H9 (cell line): ENCODE measurements around the gene TMEM63A. TPM values are rescaled to one million over a fixed set of nuclear protein-coding genes. Genes with fewer than 3 reads are reported as not detected.

Source experiments
- DNase-seq: peaks from one replicate; pipeline ENCODE4 v3.0.0-alpha.2; 2017
- H2AFZ ChIP-seq: one replicate; pipeline ENCODE4 v1.6.1; 2013; ENCODE audit warnings: mild to moderate bottlenecking, low read length, control low read depth, moderate library complexity
- H2AK5ac ChIP-seq: 2 replicates; pipeline ENCODE4 v1.6.1; 2013; ENCODE audit warnings: low read length, control low read depth, mixed read lengths; ENCODE audit not compliant: insufficient read length
- H2BK120ac ChIP-seq: one replicate; pipeline ENCODE4 v1.6.1; 2013; ENCODE audit warnings: low read depth, mild to moderate bottlenecking, low read length, control low read depth, inconsistent platforms; ENCODE audit not compliant: poor library complexity, severe bottlenecking
- H2BK12ac ChIP-seq: 2 replicates; pipeline ENCODE4 v1.6.1; 2013; ENCODE audit warnings: low read length, control low read depth, mixed read lengths, low read depth; ENCODE audit not compliant: insufficient read length
- H2BK15ac ChIP-seq: 2 replicates; pipeline ENCODE4 v1.6.1; 2013; ENCODE audit warnings: low read depth, low read length, control low read depth
- H2BK20ac ChIP-seq: one replicate; pipeline ENCODE4 v1.6.1; 2013; ENCODE audit warnings: low read depth, mild to moderate bottlenecking, low read length, control low read depth, inconsistent platforms; ENCODE audit not compliant: poor library complexity, severe bottlenecking
- H2BK5ac ChIP-seq: 2 replicates; pipeline ENCODE4 v1.6.1; 2013; ENCODE audit warnings: low read length, control low read depth, mixed read lengths; ENCODE audit not compliant: insufficient read length
- H3K14ac ChIP-seq: 2 replicates; pipeline ENCODE4 v1.6.1; 2013; ENCODE audit warnings: low read length, control low read depth; ENCODE audit not compliant: insufficient read depth
- H3K18ac ChIP-seq: 2 replicates; pipeline ENCODE4 v1.6.1; 2013; ENCODE audit warnings: low read depth, mild to moderate bottlenecking, mixed read lengths, low read length, control low read depth; ENCODE audit not compliant: insufficient read length
- H3K23ac ChIP-seq: 2 replicates; pipeline ENCODE4 v1.6.1; 2013; ENCODE audit warnings: low read length, control low read depth, mixed read lengths, low read depth; ENCODE audit not compliant: insufficient read length
- H3K23me2 ChIP-seq: 2 replicates; pipeline ENCODE4 v1.6.1; 2013; ENCODE audit warnings: low read depth, mild to moderate bottlenecking, mixed read lengths, low read length, control low read depth; ENCODE audit not compliant: insufficient read length, poor library complexity, severe bottlenecking
- H3K27ac ChIP-seq: 2 replicates; pipeline ENCODE4 v1.5.1; 2013; ENCODE audit warnings: low read length, control low read depth, mixed read lengths, low read depth; ENCODE audit not compliant: insufficient read length
- H3K27me3 ChIP-seq: 2 replicates; pipeline ENCODE4 v1.6.1; 2013; ENCODE audit warnings: low read length, control low read depth, inconsistent platforms; ENCODE audit not compliant: insufficient read depth
- H3K4ac ChIP-seq: 2 replicates; pipeline ENCODE4 v1.6.1; 2013; ENCODE audit warnings: low read depth, mild to moderate bottlenecking, control low read depth, inconsistent platforms, low read length, moderate library complexity
- H3K4me1 ChIP-seq: 2 replicates; pipeline ENCODE4 v1.6.1; 2013; ENCODE audit warnings: low read length, control low read depth, inconsistent platforms; ENCODE audit not compliant: insufficient read depth
- H3K4me2 ChIP-seq: 2 replicates; pipeline ENCODE4 v1.6.1; 2013; ENCODE audit warnings: low read length, control low read depth, mixed read lengths; ENCODE audit not compliant: insufficient read length, insufficient read depth
- H3K56ac ChIP-seq: 2 replicates; pipeline ENCODE4 v1.6.1; 2013; ENCODE audit warnings: low read depth, mild to moderate bottlenecking, mixed read lengths, low read length, control low read depth; ENCODE audit not compliant: insufficient read length
- H3K79me1 ChIP-seq: 2 replicates; pipeline ENCODE4 v1.6.1; 2013; ENCODE audit warnings: low read depth, mild to moderate bottlenecking, moderate library complexity, low read length, control low read depth, inconsistent platforms; ENCODE audit not compliant: insufficient read depth, poor library complexity, severe bottlenecking
- H3K79me2 ChIP-seq: 2 replicates; pipeline ENCODE4 v1.6.1; 2013; ENCODE audit warnings: low read length, control low read depth, inconsistent platforms; ENCODE audit not compliant: insufficient read depth
- H3K9ac ChIP-seq: 2 replicates; pipeline ENCODE4 v1.6.1; 2013; ENCODE audit warnings: low read length, control low read depth, mixed read lengths; ENCODE audit not compliant: insufficient read length; ENCODE audit errors: extremely low read depth
- H3K9me3 ChIP-seq: one replicate; pipeline ENCODE4 v1.6.1; 2013; ENCODE audit warnings: low read depth, low read length, inconsistent platforms; ENCODE audit not compliant: control insufficient read depth
- H3T11ph ChIP-seq: one replicate; pipeline ENCODE4 v1.6.1; 2013; ENCODE audit warnings: mild to moderate bottlenecking, low read length, control low read depth, inconsistent platforms
- H4K20me1 ChIP-seq: one replicate; pipeline ENCODE4 v1.6.1; 2013; ENCODE audit not compliant: control insufficient read depth, insufficient read length, insufficient read depth
- H4K5ac ChIP-seq: 2 replicates; pipeline ENCODE4 v1.6.1; 2013; ENCODE audit warnings: low read depth, mild to moderate bottlenecking, mixed read lengths, low read length, control low read depth; ENCODE audit not compliant: insufficient read length
- H4K8ac ChIP-seq: replicated peaks from 2 replicates; pipeline ENCODE4 v1.6.1; 2013; ENCODE audit warnings: low read length, control low read depth, mixed read lengths, low read depth; ENCODE audit not compliant: insufficient read length
- H4K91ac ChIP-seq: 2 replicates; pipeline ENCODE4 v1.6.1; 2013; ENCODE audit warnings: low read depth, mild to moderate bottlenecking, moderate library complexity, mixed read lengths, low read length, control low read depth; ENCODE audit not compliant: insufficient read length
- H3K27ac Mint-ChIP-seq, 3 experiments: 2 replicates in 2 of 3; 3 replicates in 1 of 3; pipeline ENCODE4 v1.8.0; 2020 to 2021; ENCODE audit warnings: mixed read lengths in 3 of 3, mild to moderate bottlenecking in 1 of 3, moderate library complexity in 1 of 3
- H3K27me3 Mint-ChIP-seq: 2 replicates; pipeline ENCODE4 v1.8.0; 2021; ENCODE audit warnings: low read depth, mild to moderate bottlenecking, moderate library complexity, mixed read lengths
- H3K36me3 Mint-ChIP-seq, 3 experiments: 2 replicates in 2 of 3; 3 replicates in 1 of 3; pipeline ENCODE4 v1.8.0; 2020 to 2021; ENCODE audit warnings: low read depth in 3 of 3, mixed read lengths in 3 of 3; ENCODE audit not compliant: insufficient read depth in 1 of 3
- H3K4me1 Mint-ChIP-seq, 2 experiments: 2 replicates each; pipeline ENCODE4 v1.8.0; 2020; ENCODE audit warnings: mixed read lengths in 2 of 2
- H3K4me3 Mint-ChIP-seq, 2 experiments: 2 replicates in 1 of 2; 3 replicates in 1 of 2; pipeline ENCODE4 v1.8.0; 2020 to 2021; ENCODE audit warnings: mild to moderate bottlenecking in 2 of 2, mixed read lengths in 2 of 2, moderate library complexity in 1 of 2
- H3K9me3 Mint-ChIP-seq, 2 experiments: 2 replicates in 1 of 2; 3 replicates in 1 of 2; pipeline ENCODE4 v1.8.0; 2020; ENCODE audit warnings: mild to moderate bottlenecking in 2 of 2, mixed read lengths in 2 of 2, moderate library complexity in 1 of 2
- WGBS: extraction: QIAGEN DNeasy Blood & Tissue Kit; methylation state at CpG from one replicate; pipeline ENCODE4 v1.1.7; 2013; ENCODE audit warnings: missing lambda C conversion rate, low lambda C conversion rate, mixed read lengths; ENCODE audit not compliant: insufficient read length; ENCODE audit errors: extremely low coverage; 5-methylcytosine and 5-hydroxymethylcytosine counted together
- total RNA-seq: library from RNA; stranded (reverse); gene quantifications from 2 replicates; pipeline ENCODE4 v1.2.1, GENCODE V29; 2021
- TF ChIP-seq, protein P1 (sequence below): fragments of 200-600 bp; sonication (generic); conservative IDR thresholded peaks from 3 replicates; pipeline ENCODE4 v1.8.0; 2021; ENCODE audit warnings: antibody characterized with exemption, mild to moderate bottlenecking

TMEM63A gene
- total RNA-seq, 1 experiment from 2014 or later = 75.7 TPM

DNA sequence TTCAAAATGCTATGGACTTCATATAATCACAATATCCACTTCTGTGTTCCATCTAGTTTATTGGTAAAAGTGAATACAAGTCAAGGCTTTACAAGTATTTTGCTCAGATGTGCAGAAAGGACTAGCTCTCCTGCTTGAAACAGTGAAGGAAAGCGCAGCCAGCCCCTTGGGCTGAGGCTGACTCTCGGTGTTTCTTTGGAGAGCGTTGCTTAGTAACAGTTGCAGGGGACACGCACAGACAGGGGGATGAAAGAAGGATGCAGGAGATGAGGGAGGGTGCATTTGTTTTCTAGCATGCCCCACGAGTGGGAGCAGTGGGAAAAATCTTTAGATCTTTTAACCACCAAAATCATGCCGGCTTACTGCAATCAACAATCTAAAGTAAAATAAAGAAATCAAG, 32.8 kb upstream of the TMEM63A start:
- Mint-ChIP-seq H3K36me3 (peaks cover 15 to 30% (median 25%) of the 10 kb centered on the region in 3 experiments; a peak in 6 of 7 replicates), H3K4me3 (no peak overlapping the region), H3K27ac (peak overlapping the region in 2 of 3 experiments; percentile 7 to 10; a peak in 3 of 7 replicates), H3K9me3 (no peaks in the 10 kb centered on the region), H3K4me1 (peaks cover 9 to 10% of the 10 kb centered on the region in 2 experiments; a peak in 3 of 4 replicates), H3K27me3 (peaks cover 5% of the 10 kb centered on the region; the same call in 1 of the 2 replicates)
- Histone ChIP-seq H3K23me2 (no peaks in the 10 kb centered on the region), H4K5ac (no peak overlapping the region), H3K23ac (no peak overlapping the region), H3T11ph (no peak overlapping the region), H4K8ac (no peak overlapping the region), H3K27me3 (no peaks in the 10 kb centered on the region), H2AK5ac (no peak overlapping the region), H3K79me2 (no peaks in the 10 kb centered on the region), H2BK120ac (no peak overlapping the region), H3K4me1 (no peaks in the 10 kb centered on the region; the same call in 1 of the 2 replicates), H3K79me1 (no peaks in the 10 kb centered on the region), H3K27ac (no peak overlapping the region), H3K4ac (no peak overlapping the region), H3K14ac (no peak overlapping the region), H3K9ac (no peak overlapping the region), H2BK15ac (no peak overlapping the region), H2BK5ac (no peak overlapping the region), H2BK20ac (no peak overlapping the region), H3K56ac (no peak overlapping the region), H4K20me1 (no peaks in the 10 kb centered on the region), H2BK12ac (no peak overlapping the region), H2AFZ (no peak overlapping the region), H3K4me2 (no peak overlapping the region), H3K18ac (no peak overlapping the region), H4K91ac (no peak overlapping the region), H3K9me3 (no peaks in the 10 kb centered on the region)
- no peak for DNase-seq
- TF ChIP-seq, protein P1, sequence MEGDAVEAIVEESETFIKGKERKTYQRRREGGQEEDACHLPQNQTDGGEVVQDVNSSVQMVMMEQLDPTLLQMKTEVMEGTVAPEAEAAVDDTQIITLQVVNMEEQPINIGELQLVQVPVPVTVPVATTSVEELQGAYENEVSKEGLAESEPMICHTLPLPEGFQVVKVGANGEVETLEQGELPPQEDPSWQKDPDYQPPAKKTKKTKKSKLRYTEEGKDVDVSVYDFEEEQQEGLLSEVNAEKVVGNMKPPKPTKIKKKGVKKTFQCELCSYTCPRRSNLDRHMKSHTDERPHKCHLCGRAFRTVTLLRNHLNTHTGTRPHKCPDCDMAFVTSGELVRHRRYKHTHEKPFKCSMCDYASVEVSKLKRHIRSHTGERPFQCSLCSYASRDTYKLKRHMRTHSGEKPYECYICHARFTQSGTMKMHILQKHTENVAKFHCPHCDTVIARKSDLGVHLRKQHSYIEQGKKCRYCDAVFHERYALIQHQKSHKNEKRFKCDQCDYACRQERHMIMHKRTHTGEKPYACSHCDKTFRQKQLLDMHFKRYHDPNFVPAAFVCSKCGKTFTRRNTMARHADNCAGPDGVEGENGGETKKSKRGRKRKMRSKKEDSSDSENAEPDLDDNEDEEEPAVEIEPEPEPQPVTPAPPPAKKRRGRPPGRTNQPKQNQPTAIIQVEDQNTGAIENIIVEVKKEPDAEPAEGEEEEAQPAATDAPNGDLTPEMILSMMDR = no peak
- no CpG with 5 or more reads among the region's 6 CpGs for WGBS
